H9 (cell line): ENCODE results near the gene RABGAP1L. TPM values are rescaled to one million over a fixed set of nuclear protein-coding genes. Genes with fewer than 3 reads are reported as not detected.

Experiments
- DNase-seq: peaks from one replicate; pipeline ENCODE4 v3.0.0-alpha.2; 2017
- H2AFZ ChIP-seq: one replicate; pipeline ENCODE4 v1.6.1; 2013; ENCODE audit warnings: mild to moderate bottlenecking, low read length, control low read depth, moderate library complexity
- H2AK5ac ChIP-seq: 2 replicates; pipeline ENCODE4 v1.6.1; 2013; ENCODE audit warnings: low read length, control low read depth, mixed read lengths; ENCODE audit not compliant: insufficient read length
- H2BK120ac ChIP-seq: one replicate; pipeline ENCODE4 v1.6.1; 2013; ENCODE audit warnings: low read depth, mild to moderate bottlenecking, low read length, control low read depth, inconsistent platforms; ENCODE audit not compliant: poor library complexity, severe bottlenecking
- H2BK12ac ChIP-seq: 2 replicates; pipeline ENCODE4 v1.6.1; 2013; ENCODE audit warnings: low read length, control low read depth, mixed read lengths, low read depth; ENCODE audit not compliant: insufficient read length
- H2BK15ac ChIP-seq: 2 replicates; pipeline ENCODE4 v1.6.1; 2013; ENCODE audit warnings: low read depth, low read length, control low read depth
- H2BK20ac ChIP-seq: one replicate; pipeline ENCODE4 v1.6.1; 2013; ENCODE audit warnings: low read depth, mild to moderate bottlenecking, low read length, control low read depth, inconsistent platforms; ENCODE audit not compliant: poor library complexity, severe bottlenecking
- H2BK5ac ChIP-seq: 2 replicates; pipeline ENCODE4 v1.6.1; 2013; ENCODE audit warnings: low read length, control low read depth, mixed read lengths; ENCODE audit not compliant: insufficient read length
- H3K14ac ChIP-seq: 2 replicates; pipeline ENCODE4 v1.6.1; 2013; ENCODE audit warnings: low read length, control low read depth; ENCODE audit not compliant: insufficient read depth
- H3K18ac ChIP-seq: 2 replicates; pipeline ENCODE4 v1.6.1; 2013; ENCODE audit warnings: low read depth, mild to moderate bottlenecking, mixed read lengths, low read length, control low read depth; ENCODE audit not compliant: insufficient read length
- H3K23ac ChIP-seq: 2 replicates; pipeline ENCODE4 v1.6.1; 2013; ENCODE audit warnings: low read length, control low read depth, mixed read lengths, low read depth; ENCODE audit not compliant: insufficient read length
- H3K23me2 ChIP-seq: 2 replicates; pipeline ENCODE4 v1.6.1; 2013; ENCODE audit warnings: low read depth, mild to moderate bottlenecking, mixed read lengths, low read length, control low read depth; ENCODE audit not compliant: insufficient read length, poor library complexity, severe bottlenecking
- H3K27ac ChIP-seq: 2 replicates; pipeline ENCODE4 v1.5.1; 2013; ENCODE audit warnings: low read length, control low read depth, mixed read lengths, low read depth; ENCODE audit not compliant: insufficient read length
- H3K27me3 ChIP-seq: 2 replicates; pipeline ENCODE4 v1.6.1; 2013; ENCODE audit warnings: low read length, control low read depth, inconsistent platforms; ENCODE audit not compliant: insufficient read depth
- H3K4ac ChIP-seq: 2 replicates; pipeline ENCODE4 v1.6.1; 2013; ENCODE audit warnings: low read depth, mild to moderate bottlenecking, control low read depth, inconsistent platforms, low read length, moderate library complexity
- H3K4me1 ChIP-seq: 2 replicates; pipeline ENCODE4 v1.6.1; 2013; ENCODE audit warnings: low read length, control low read depth, inconsistent platforms; ENCODE audit not compliant: insufficient read depth
- H3K4me2 ChIP-seq: 2 replicates; pipeline ENCODE4 v1.6.1; 2013; ENCODE audit warnings: low read length, control low read depth, mixed read lengths; ENCODE audit not compliant: insufficient read length, insufficient read depth
- H3K56ac ChIP-seq: 2 replicates; pipeline ENCODE4 v1.6.1; 2013; ENCODE audit warnings: low read depth, mild to moderate bottlenecking, mixed read lengths, low read length, control low read depth; ENCODE audit not compliant: insufficient read length
- H3K79me1 ChIP-seq: 2 replicates; pipeline ENCODE4 v1.6.1; 2013; ENCODE audit warnings: low read depth, mild to moderate bottlenecking, moderate library complexity, low read length, control low read depth, inconsistent platforms; ENCODE audit not compliant: insufficient read depth, poor library complexity, severe bottlenecking
- H3K79me2 ChIP-seq: 2 replicates; pipeline ENCODE4 v1.6.1; 2013; ENCODE audit warnings: low read length, control low read depth, inconsistent platforms; ENCODE audit not compliant: insufficient read depth
- H3K9ac ChIP-seq: 2 replicates; pipeline ENCODE4 v1.6.1; 2013; ENCODE audit warnings: low read length, control low read depth, mixed read lengths; ENCODE audit not compliant: insufficient read length; ENCODE audit errors: extremely low read depth
- H3K9me3 ChIP-seq: one replicate; pipeline ENCODE4 v1.6.1; 2013; ENCODE audit warnings: low read depth, low read length, inconsistent platforms; ENCODE audit not compliant: control insufficient read depth
- H3T11ph ChIP-seq: one replicate; pipeline ENCODE4 v1.6.1; 2013; ENCODE audit warnings: mild to moderate bottlenecking, low read length, control low read depth, inconsistent platforms
- H4K20me1 ChIP-seq: one replicate; pipeline ENCODE4 v1.6.1; 2013; ENCODE audit not compliant: control insufficient read depth, insufficient read length, insufficient read depth
- H4K5ac ChIP-seq: 2 replicates; pipeline ENCODE4 v1.6.1; 2013; ENCODE audit warnings: low read depth, mild to moderate bottlenecking, mixed read lengths, low read length, control low read depth; ENCODE audit not compliant: insufficient read length
- H4K8ac ChIP-seq: replicated peaks from 2 replicates; pipeline ENCODE4 v1.6.1; 2013; ENCODE audit warnings: low read length, control low read depth, mixed read lengths, low read depth; ENCODE audit not compliant: insufficient read length
- H4K91ac ChIP-seq: 2 replicates; pipeline ENCODE4 v1.6.1; 2013; ENCODE audit warnings: low read depth, mild to moderate bottlenecking, moderate library complexity, mixed read lengths, low read length, control low read depth; ENCODE audit not compliant: insufficient read length
- H3K27ac Mint-ChIP-seq, 3 experiments: 2 replicates in 2 of 3; 3 replicates in 1 of 3; pipeline ENCODE4 v1.8.0; 2020 to 2021; ENCODE audit warnings: mixed read lengths in 3 of 3, mild to moderate bottlenecking in 1 of 3, moderate library complexity in 1 of 3
- H3K27me3 Mint-ChIP-seq: 2 replicates; pipeline ENCODE4 v1.8.0; 2021; ENCODE audit warnings: low read depth, mild to moderate bottlenecking, moderate library complexity, mixed read lengths
- H3K36me3 Mint-ChIP-seq, 3 experiments: 2 replicates in 2 of 3; 3 replicates in 1 of 3; pipeline ENCODE4 v1.8.0; 2020 to 2021; ENCODE audit warnings: low read depth in 3 of 3, mixed read lengths in 3 of 3; ENCODE audit not compliant: insufficient read depth in 1 of 3
- H3K4me1 Mint-ChIP-seq, 2 experiments: 2 replicates each; pipeline ENCODE4 v1.8.0; 2020; ENCODE audit warnings: mixed read lengths in 2 of 2
- H3K4me3 Mint-ChIP-seq, 2 experiments: 2 replicates in 1 of 2; 3 replicates in 1 of 2; pipeline ENCODE4 v1.8.0; 2020 to 2021; ENCODE audit warnings: mild to moderate bottlenecking in 2 of 2, mixed read lengths in 2 of 2, moderate library complexity in 1 of 2
- H3K9me3 Mint-ChIP-seq, 2 experiments: 2 replicates in 1 of 2; 3 replicates in 1 of 2; pipeline ENCODE4 v1.8.0; 2020; ENCODE audit warnings: mild to moderate bottlenecking in 2 of 2, mixed read lengths in 2 of 2, moderate library complexity in 1 of 2
- CTCF ChIP-seq: fragments of 200-600 bp; sonication (generic); conservative IDR thresholded peaks from 3 replicates; pipeline ENCODE4 v1.8.0; 2021; ENCODE audit warnings: antibody characterized with exemption, mild to moderate bottlenecking
- WGBS: extraction: QIAGEN DNeasy Blood & Tissue Kit; methylation state at CpG from one replicate; pipeline ENCODE4 v1.1.7; 2013; ENCODE audit warnings: missing lambda C conversion rate, low lambda C conversion rate, mixed read lengths; ENCODE audit not compliant: insufficient read length; ENCODE audit errors: extremely low coverage; 5-methylcytosine and 5-hydroxymethylcytosine counted together
- total RNA-seq: library from RNA; stranded (reverse); gene quantifications from 2 replicates; pipeline ENCODE4 v1.2.1, GENCODE V29; 2021

Gene RABGAP1L
- total RNA-seq, 1 experiment from 2014 or later, result 147 TPM

DNA sequence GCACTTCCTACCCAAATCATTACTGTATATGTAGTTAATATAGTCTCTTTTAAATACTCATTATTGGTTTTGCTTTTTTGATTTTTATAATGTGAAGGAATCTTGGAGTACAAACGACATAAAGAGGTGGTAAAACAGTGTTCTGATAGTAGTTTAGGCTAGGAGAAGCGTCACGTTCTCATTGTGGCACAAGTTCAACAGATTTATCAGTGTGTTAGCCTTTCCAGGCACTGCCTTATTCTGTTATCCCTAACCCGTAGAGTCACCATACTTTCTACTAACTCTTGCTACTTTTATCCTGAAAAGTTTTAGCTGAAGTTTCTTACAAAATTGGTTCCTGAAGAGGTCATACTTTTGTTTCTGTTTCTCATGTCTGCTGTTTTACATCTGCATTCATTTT lies 665.8 kb downstream of the RABGAP1L start:
- H3K27ac Mint-ChIP-seq, result no peak overlapping the region
- no peak overlapping the region for H3K4me3 Mint-ChIP-seq
- no CpG with 5 or more reads among the region's 4 CpGs for WGBS

More for the DNA sequence above, 665.8 kb downstream of the RABGAP1L start:
- Histone ChIP-seq H3T11ph (no peak overlapping the region), H3K18ac (no peak overlapping the region), H2BK120ac (no peak overlapping the region), H3K23me2 (no peaks in the 10 kb centered on the region), H3K14ac (no peak overlapping the region), H4K5ac (no peak overlapping the region), H2AK5ac (no peak overlapping the region), H4K91ac (no peak overlapping the region), H4K8ac (no peak overlapping the region), H2BK15ac (no peak overlapping the region), H3K9me3 (no peaks in the 10 kb centered on the region), H3K79me1 (no peaks in the 10 kb centered on the region), H2BK20ac (no peak overlapping the region), H2BK5ac (no peak overlapping the region), H3K4me1 (no peaks in the 10 kb centered on the region), H3K79me2 (no peaks in the 10 kb centered on the region), H3K27me3 (no peaks in the 10 kb centered on the region), H2BK12ac (no peak overlapping the region), H3K23ac (no peak overlapping the region), H2AFZ (no peak overlapping the region), H3K4me2 (no peak overlapping the region), H3K56ac (no peak overlapping the region), H3K27ac (no peak overlapping the region), H3K4ac (no peak overlapping the region), H4K20me1 (no peaks in the 10 kb centered on the region), H3K9ac (no peak overlapping the region)
- no peaks in the 10 kb centered on the region for H3K27me3 Mint-ChIP-seq
- DNase-seq, result no peak
- no peaks in the 10 kb centered on the region for H3K36me3 Mint-ChIP-seq
- no peaks in the 10 kb centered on the region for H3K9me3 Mint-ChIP-seq
- H3K4me1 Mint-ChIP-seq, result no peaks in the 10 kb centered on the region
- TF ChIP-seq CTCF, result no peak
